ENCODE results near the gene ZDHHC11.
"Not testable (repeated sequence)": the region's sequence is repeated elsewhere in the genome, so short reads cannot be mapped to it uniquely, and the experiment has no call there.

DNA sequence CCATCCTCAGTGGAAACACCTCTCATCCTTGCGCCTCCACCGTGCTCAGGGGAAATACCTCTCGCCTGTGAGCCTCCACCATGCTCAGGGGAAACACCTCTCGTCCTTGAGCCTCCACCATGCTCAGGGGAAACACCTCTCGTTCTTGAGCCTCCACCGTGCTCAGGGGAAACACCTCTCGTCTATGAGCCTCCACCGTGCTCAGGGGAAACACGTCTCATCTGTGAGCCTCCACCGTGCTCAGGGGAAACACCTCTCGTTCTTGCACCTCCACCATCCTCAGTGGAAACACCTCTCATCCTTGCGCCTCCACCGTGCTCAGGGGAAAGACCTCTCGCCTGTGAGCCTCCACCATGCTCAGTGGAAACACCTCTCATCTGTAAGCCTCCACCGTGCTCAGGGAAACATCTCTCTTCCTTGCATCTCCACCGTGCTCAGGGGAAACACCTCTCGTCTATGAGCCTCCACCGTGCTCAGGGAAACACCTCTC lies 4.1 kb downstream of the ZDHHC11 start:
- TF ChIP-seq POLR2A (IDR thresholded peaks at IDR 0.05): not testable (repeated sequence)
- TF ChIP-seq, protein P1, sequence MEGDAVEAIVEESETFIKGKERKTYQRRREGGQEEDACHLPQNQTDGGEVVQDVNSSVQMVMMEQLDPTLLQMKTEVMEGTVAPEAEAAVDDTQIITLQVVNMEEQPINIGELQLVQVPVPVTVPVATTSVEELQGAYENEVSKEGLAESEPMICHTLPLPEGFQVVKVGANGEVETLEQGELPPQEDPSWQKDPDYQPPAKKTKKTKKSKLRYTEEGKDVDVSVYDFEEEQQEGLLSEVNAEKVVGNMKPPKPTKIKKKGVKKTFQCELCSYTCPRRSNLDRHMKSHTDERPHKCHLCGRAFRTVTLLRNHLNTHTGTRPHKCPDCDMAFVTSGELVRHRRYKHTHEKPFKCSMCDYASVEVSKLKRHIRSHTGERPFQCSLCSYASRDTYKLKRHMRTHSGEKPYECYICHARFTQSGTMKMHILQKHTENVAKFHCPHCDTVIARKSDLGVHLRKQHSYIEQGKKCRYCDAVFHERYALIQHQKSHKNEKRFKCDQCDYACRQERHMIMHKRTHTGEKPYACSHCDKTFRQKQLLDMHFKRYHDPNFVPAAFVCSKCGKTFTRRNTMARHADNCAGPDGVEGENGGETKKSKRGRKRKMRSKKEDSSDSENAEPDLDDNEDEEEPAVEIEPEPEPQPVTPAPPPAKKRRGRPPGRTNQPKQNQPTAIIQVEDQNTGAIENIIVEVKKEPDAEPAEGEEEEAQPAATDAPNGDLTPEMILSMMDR (IDR thresholded peaks at IDR 0.05): not testable (repeated sequence)
